Measurements from ENCODE around the gene CHN1. TPM values are rescaled to one million over a fixed set of nuclear protein-coding genes. Genes with fewer than 3 reads are reported as not detected.

The CHN1 gene
- total RNA-seq, 4 donors from 2014 or later = 11.8 to 56.7 (median 18.1) TPM

DNA sequence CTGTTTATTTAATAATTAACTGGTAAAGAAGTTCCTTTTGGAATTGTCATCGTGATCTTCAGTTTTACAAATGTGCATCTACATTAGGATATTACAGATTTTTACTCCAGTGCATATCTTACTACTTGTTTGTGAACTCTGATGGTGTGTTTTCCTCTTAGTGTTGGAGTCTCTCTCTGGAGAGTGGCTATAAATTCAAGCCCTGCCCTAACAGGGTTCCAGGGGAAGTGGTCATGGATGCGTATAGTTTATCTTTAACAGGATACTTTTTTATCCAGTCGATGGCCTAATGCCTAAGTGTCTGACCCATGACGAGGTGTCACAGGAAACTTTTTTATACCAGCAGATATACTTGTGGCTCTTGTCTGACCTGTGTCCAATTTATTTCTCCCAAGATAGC lies 75.4 kb downstream of the CHN1 start:
- TF ChIP-seq, protein P1, sequence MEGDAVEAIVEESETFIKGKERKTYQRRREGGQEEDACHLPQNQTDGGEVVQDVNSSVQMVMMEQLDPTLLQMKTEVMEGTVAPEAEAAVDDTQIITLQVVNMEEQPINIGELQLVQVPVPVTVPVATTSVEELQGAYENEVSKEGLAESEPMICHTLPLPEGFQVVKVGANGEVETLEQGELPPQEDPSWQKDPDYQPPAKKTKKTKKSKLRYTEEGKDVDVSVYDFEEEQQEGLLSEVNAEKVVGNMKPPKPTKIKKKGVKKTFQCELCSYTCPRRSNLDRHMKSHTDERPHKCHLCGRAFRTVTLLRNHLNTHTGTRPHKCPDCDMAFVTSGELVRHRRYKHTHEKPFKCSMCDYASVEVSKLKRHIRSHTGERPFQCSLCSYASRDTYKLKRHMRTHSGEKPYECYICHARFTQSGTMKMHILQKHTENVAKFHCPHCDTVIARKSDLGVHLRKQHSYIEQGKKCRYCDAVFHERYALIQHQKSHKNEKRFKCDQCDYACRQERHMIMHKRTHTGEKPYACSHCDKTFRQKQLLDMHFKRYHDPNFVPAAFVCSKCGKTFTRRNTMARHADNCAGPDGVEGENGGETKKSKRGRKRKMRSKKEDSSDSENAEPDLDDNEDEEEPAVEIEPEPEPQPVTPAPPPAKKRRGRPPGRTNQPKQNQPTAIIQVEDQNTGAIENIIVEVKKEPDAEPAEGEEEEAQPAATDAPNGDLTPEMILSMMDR (IDR thresholded peaks at IDR 0.05) = no peak
- TF ChIP-seq POLR2A (IDR thresholded peaks at IDR 0.05) = no peak
- Histone ChIP-seq H3K4me3 (no peak overlapping the region), H3K27ac (no peak overlapping the region), H3K27me3 (no peaks in the 10 kb centered on the region), H3K4me1 (no peaks in the 10 kb centered on the region), H3K36me3 (no peaks in the 10 kb centered on the region), H3K9me3 (no peaks in the 10 kb centered on the region)
- DNase-seq = no peak
- intact Hi-C loops (cut with DNase I; ENCODE audit: low total_unique reads) = no loop called here

- DNase-seq = no peak
- TF ChIP-seq, protein P1 (IDR thresholded peaks at IDR 0.05) = no peak
- no peak for TF ChIP-seq POLR2A (IDR thresholded peaks at IDR 0.05)
- Histone ChIP-seq H3K27me3 (no peaks in the 10 kb centered on the region), H3K9me3 (no peaks in the 10 kb centered on the region), H3K36me3 (no peaks in the 10 kb centered on the region), H3K4me1 (no peaks in the 10 kb centered on the region), H3K4me3 (no peak overlapping the region), H3K27ac (no peak overlapping the region)
- intact Hi-C loops (cut with DNase I; ENCODE audit: low total_unique reads) = no loop called here
Measured at GRCh38 chr2:174925046-174925784, 80.0 kb downstream of the CHN1 start.

GRCh38 chr2:174924061-174924693 lies 81.0 kb downstream of the CHN1 start:
- H3K27me3 ChIP-seq = no peaks in the 10 kb centered on the region
- intact Hi-C loops (cut with DNase I; ENCODE audit: low total_unique reads) = no loop called here
- H3K4me3 ChIP-seq = no peak overlapping the region
- TF ChIP-seq, protein P1 (IDR thresholded peaks at IDR 0.05) = no peak
- no peak for TF ChIP-seq POLR2A (IDR thresholded peaks at IDR 0.05)
- H3K27ac ChIP-seq = no peak overlapping the region
- DNase-seq = no peak
- H3K36me3 ChIP-seq = no peaks in the 10 kb centered on the region
- no peaks in the 10 kb centered on the region for H3K4me1 ChIP-seq
- no peaks in the 10 kb centered on the region for H3K9me3 ChIP-seq

- Histone ChIP-seq H3K27ac (no peak overlapping the region), H3K4me3 (no peak overlapping the region), H3K36me3 (no peaks in the 10 kb centered on the region), H3K9me3 (no peaks in the 10 kb centered on the region), H3K4me1 (no peaks in the 10 kb centered on the region), H3K27me3 (no peaks in the 10 kb centered on the region)
- TF ChIP-seq, protein P1 (IDR thresholded peaks at IDR 0.05) = no peak
- TF ChIP-seq POLR2A (IDR thresholded peaks at IDR 0.05) = no peak
- no peak for DNase-seq
- intact Hi-C loops (cut with DNase I; ENCODE audit: low total_unique reads) = no loop called here
Measured at GRCh38 chr2:174919947-174920595, 85.1 kb downstream of the CHN1 start.
